ENCODE results near the gene DEFB113. TPM values are rescaled to one million over a fixed set of nuclear protein-coding genes. Genes with fewer than 3 reads are reported as not detected.
"Not testable (repeated sequence)": the region's sequence is repeated elsewhere in the genome, so short reads cannot be mapped to it uniquely, and the experiment has no call there.

The DEFB113 gene
- polyA plus RNA-seq, 3 donors from 2014 or later, result not detected

DNA sequence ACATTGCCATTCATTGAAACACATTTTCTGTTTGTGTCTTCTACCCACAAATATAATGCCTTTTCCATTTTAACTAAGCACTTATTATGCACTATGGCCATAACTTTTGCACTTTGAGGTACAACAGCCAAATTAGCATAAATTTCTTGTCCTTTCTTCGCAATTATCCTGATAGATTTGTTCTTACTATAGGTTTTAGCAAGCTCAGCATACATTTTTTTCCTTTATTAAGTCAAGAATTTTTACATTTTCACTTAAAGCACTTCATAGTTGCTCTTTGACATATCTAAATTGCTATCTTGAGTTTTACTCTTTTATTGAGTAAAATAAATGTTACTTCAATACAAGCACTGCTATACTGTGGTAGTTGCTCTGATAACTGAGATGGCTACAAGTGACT is 11.2 kb downstream of the DEFB113 start:
- no peak overlapping the region for H3K4me3 Mint-ChIP-seq

GRCh38 chr6:49955847-49956246 is 13.6 kb downstream of the DEFB113 start:
- no peak overlapping the region for H3K27ac Mint-ChIP-seq
- H3K4me3 Mint-ChIP-seq, result no peak overlapping the region
- H3K27me3 Mint-ChIP-seq (ENCODE audit: low read depth in 3 of 3), result peaks cover 0 to 2% (median 0%) of the 10 kb centered on the region in 3 donors
- H3K36me3 Mint-ChIP-seq, result no peaks in the 10 kb centered on the region
- H3K9me3 Mint-ChIP-seq, result peaks cover 4 to 36% (median 20%) of the 10 kb centered on the region in 6 donors
- no peaks in the 10 kb centered on the region for H3K4me1 Mint-ChIP-seq
- no peak for DNase-seq

More for the DNA sequence above, 11.2 kb downstream of the DEFB113 start:
- Mint-ChIP-seq H3K4me1 (no peaks in the 10 kb centered on the region), H3K9me3 (peaks cover 4 to 29% (median 19%) of the 10 kb centered on the region in 6 donors), H3K36me3 (no peaks in the 10 kb centered on the region), H3K27ac (no peak overlapping the region), H3K27me3 (ENCODE audit: low read depth in 3 of 3) (peaks cover 0 to 2% (median 0%) of the 10 kb centered on the region in 3 donors)
- DNase-seq, result no peak

DNA sequence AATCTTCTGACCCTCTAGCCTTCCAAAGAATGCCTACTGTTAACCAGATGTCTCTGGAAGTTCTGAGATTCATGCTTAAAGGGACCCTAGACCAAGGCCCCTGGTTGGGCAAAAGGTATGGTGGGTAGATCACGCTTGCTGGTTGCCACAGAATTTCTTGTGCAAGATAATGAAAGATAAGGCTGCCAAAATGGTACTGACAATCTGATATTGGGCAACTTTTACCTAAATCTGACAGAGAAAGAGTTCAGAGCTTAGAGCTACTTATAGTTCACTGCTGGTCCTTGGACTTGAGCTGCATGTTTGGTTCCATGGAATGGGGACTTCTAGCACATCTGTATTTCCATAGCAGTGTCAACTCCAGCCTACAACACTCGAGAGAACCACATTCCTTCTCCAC is 17.5 kb downstream of the DEFB113 start:
- H3K9me3 Mint-ChIP-seq, result peaks cover 5 to 32% (median 23%) of the 10 kb centered on the region in 6 donors
- no peaks in the 10 kb centered on the region for H3K4me1 Mint-ChIP-seq
- H3K27ac Mint-ChIP-seq, result no peak overlapping the region
- H3K4me3 Mint-ChIP-seq, result no peak overlapping the region
- H3K27me3 Mint-ChIP-seq (ENCODE audit: low read depth in 3 of 3), result peaks cover 0 to 2% (median 0%) of the 10 kb centered on the region in 3 donors
- no peak for DNase-seq
- H3K36me3 Mint-ChIP-seq, result no peaks in the 10 kb centered on the region

GRCh38 chr6:49950415-49950751 is 19.0 kb downstream of the DEFB113 start:
- Mint-ChIP-seq H3K27me3 (ENCODE audit: low read depth in 3 of 3) (peaks cover 0 to 2% (median 0%) of the 10 kb centered on the region in 3 donors), H3K27ac (no peak overlapping the region), H3K4me3 (no peak overlapping the region), H3K9me3 (peaks cover 6 to 31% (median 20%) of the 10 kb centered on the region in 6 donors), H3K4me1 (no peaks in the 10 kb centered on the region), H3K36me3 (no peaks in the 10 kb centered on the region)
- DNase-seq, result no peak

DNA sequence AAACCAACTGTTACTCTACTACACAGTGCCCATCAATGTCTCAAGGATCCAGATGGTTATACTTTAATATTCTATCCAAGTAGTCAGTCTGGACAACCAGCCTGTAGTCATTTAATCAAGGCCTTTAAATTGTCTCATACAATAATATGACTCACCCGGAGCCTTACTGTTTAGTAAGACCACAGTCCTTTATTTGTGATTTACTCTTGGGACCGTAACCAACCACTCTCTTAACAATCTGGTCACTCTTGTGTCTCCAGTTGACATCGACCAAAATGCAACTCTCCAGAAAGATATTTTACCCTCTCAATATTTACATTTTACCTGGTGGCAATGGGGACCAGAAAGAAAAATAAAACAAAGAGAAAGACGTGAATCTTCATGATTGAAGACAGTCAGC is 20.4 kb downstream of the DEFB113 start:
- Mint-ChIP-seq H3K27ac (no peak overlapping the region), H3K4me3 (no peak overlapping the region), H3K27me3 (ENCODE audit: low read depth in 3 of 3) (peaks cover 0 to 1% (median 0%) of the 10 kb centered on the region in 3 donors), H3K4me1 (no peaks in the 10 kb centered on the region), H3K9me3 (peaks cover 9 to 38% (median 20%) of the 10 kb centered on the region in 6 donors), H3K36me3 (no peaks in the 10 kb centered on the region)
- no peak for DNase-seq

DNA sequence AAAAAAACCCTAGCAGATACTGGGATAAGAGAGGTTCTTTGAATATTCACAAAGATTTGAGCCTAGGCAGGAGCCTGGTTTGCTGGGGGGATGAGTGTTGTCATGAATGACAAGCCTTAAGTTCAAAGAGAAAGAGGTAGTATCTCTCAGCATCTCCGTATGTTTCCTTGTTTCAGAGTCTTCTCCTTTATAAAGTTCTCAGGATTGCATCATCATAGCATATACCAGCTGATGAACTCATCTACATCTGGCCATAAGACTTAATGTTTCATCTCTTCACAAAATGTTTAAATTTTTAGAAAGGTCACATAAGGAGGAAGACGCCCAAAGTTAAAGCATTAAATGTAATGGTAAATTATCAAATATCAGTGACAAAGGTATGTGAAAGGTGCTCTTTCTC is 22.6 kb downstream of the DEFB113 start:
- DNase-seq, result no peak
- Mint-ChIP-seq H3K27me3 (ENCODE audit: low read depth in 3 of 3) (no peaks in the 10 kb centered on the region), H3K27ac (no peak overlapping the region), H3K4me3 (no peak overlapping the region), H3K36me3 (no peaks in the 10 kb centered on the region), H3K4me1 (no peaks in the 10 kb centered on the region), H3K9me3 (peaks cover 9 to 32% (median 19%) of the 10 kb centered on the region in 6 donors)

DNA sequence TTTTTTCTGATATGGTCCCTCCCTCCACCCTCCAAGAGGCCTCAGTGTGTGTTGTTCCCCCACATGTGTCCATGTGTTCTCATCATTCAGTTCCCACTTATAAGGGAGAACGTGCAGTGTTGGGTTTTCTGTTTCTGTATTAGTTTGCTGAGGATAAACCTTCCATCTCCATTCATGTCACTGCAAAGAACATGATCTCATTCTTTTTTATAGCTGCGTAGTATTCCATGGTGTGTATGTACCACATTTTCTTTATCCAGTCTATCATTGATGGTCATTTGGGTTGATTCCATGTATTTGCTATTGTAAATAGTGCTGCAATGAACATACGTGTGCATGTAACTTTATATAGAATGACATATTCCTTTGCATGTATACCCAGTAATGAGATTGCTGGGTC is 25.4 kb downstream of the DEFB113 start:
- H3K27ac Mint-ChIP-seq; H3K4me3 Mint-ChIP-seq; H3K27me3 Mint-ChIP-seq (ENCODE audit: low read depth in 3 of 3); H3K4me1 Mint-ChIP-seq; H3K36me3 Mint-ChIP-seq; DNase-seq: not testable (repeated sequence)
- H3K9me3 Mint-ChIP-seq, result peaks cover 8 to 45% (median 26%) of the 10 kb centered on the region in 6 donors

DNA sequence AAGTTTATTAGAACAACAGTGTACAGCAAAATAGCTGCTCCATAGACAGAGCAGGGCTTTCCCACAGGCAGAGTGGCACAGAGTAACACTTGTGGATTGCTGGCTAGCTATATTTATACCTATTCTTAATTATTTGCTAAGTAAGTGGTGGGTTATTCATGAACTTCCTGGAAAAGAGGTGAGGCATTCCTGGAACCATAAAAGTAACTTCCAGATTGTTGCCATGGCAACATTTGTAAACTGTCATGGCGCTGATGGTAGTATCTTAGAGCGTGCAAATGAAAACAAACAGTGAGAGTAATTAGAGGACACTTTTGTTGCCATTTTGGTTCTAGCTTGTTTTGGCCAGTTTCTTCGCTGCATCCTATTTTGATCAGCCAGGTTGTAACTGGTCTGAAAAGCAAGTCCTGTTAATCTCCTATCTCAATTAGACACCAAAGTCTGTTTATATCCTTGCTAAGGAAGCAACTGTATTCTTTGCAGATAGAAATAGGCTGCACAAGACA is 29.4 kb downstream of the DEFB113 start:
- H3K9me3 Mint-ChIP-seq, result peaks cover 3 to 36% (median 18%) of the 10 kb centered on the region in 6 donors
- no peak overlapping the region for H3K27ac Mint-ChIP-seq
- no peaks in the 10 kb centered on the region for H3K36me3 Mint-ChIP-seq
- no peaks in the 10 kb centered on the region for H3K4me1 Mint-ChIP-seq
- no peak overlapping the region for H3K4me3 Mint-ChIP-seq
- DNase-seq, result no peak
- H3K27me3 Mint-ChIP-seq (ENCODE audit: low read depth in 3 of 3), result peaks cover 0 to 2% (median 0%) of the 10 kb centered on the region in 3 donors

- Mint-ChIP-seq H3K36me3 (no peaks in the 10 kb centered on the region), H3K4me3 (no peak overlapping the region), H3K4me1 (no peaks in the 10 kb centered on the region), H3K27ac (no peak overlapping the region), H3K9me3 (peaks cover 1 to 26% (median 13%) of the 10 kb centered on the region in 6 donors), H3K27me3 (ENCODE audit: low read depth in 3 of 3) (peaks cover 0 to 2% (median 0%) of the 10 kb centered on the region in 3 donors)
- no peak for DNase-seq
Measured at GRCh38 chr6:49937811-49938210, 31.6 kb downstream of the DEFB113 start.

DNA sequence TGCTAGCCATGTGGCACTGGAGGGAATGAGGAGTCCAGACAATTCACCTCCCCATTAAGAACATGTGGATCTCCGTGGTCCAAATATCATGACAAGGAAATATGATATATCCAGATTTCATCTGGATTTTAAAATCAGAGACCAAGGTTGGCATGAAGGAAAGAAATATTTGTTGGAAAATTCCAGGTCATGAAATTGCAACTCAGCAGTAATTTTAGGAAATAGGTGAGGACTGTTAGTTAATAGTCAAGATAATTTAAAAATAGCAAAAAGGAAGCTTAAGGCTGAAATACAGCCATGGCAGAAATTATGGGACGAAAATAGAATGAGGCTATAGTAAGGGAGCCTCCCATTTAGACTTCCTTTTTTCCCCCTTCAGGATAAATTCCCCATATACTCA is 32.4 kb downstream of the DEFB113 start:
- DNase-seq, result no peak
- H3K9me3 Mint-ChIP-seq, result peaks cover 1 to 26% (median 13%) of the 10 kb centered on the region in 6 donors
- peaks cover 0 to 2% (median 0%) of the 10 kb centered on the region in 3 donors for H3K27me3 Mint-ChIP-seq (ENCODE audit: low read depth in 3 of 3)
- no peaks in the 10 kb centered on the region for H3K36me3 Mint-ChIP-seq
- no peaks in the 10 kb centered on the region for H3K4me1 Mint-ChIP-seq
- no peak overlapping the region for H3K27ac Mint-ChIP-seq
- H3K4me3 Mint-ChIP-seq, result no peak overlapping the region

- Mint-ChIP-seq H3K27ac (no peak overlapping the region), H3K9me3 (peaks cover 2 to 22% (median 11%) of the 10 kb centered on the region in 6 donors), H3K4me1 (no peaks in the 10 kb centered on the region), H3K4me3 (no peak overlapping the region), H3K27me3 (ENCODE audit: low read depth in 3 of 3) (peaks cover 0 to 2% (median 0%) of the 10 kb centered on the region in 3 donors), H3K36me3 (no peaks in the 10 kb centered on the region)
- DNase-seq, result no peak
Measured at GRCh38 chr6:49935387-49935786, 34.0 kb downstream of the DEFB113 start.

- Mint-ChIP-seq H3K4me1 (no peaks in the 10 kb centered on the region), H3K4me3 (no peak overlapping the region), H3K27me3 (ENCODE audit: low read depth in 3 of 3) (peaks cover 0 to 4% (median 0%) of the 10 kb centered on the region in 3 donors), H3K36me3 (no peaks in the 10 kb centered on the region), H3K27ac (no peak overlapping the region), H3K9me3 (peaks cover 3 to 25% (median 10%) of the 10 kb centered on the region in 6 donors)
- DNase-seq, result no peak
Measured at GRCh38 chr6:49934770-49935169, 34.7 kb downstream of the DEFB113 start.

DNA sequence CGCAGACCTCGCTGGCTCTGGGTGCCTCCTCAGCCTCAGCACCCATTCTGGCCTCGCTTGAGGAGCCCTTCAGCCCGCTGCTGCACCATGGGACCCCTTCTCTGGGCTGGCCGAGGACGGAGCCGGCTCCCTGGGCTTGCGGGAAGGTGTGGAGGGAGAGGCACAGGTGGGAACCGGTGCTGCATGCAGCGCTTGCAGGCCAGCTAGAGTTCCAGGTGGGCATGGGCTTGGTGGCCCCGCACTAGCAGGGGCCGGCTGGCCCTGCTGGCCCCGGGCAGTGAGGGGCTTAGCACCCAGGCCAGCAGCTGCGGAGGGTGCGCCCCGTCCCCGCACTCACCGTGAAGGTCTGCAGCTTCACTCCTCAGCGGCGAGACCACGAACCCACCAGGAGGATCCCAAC is 35.9 kb downstream of the DEFB113 start:
- no peak for DNase-seq
- H3K36me3 Mint-ChIP-seq, result no peaks in the 10 kb centered on the region
- no peak overlapping the region for H3K27ac Mint-ChIP-seq
- H3K4me1 Mint-ChIP-seq, result no peaks in the 10 kb centered on the region
- no peak overlapping the region for H3K4me3 Mint-ChIP-seq
- H3K9me3 Mint-ChIP-seq, result peaks cover 3 to 18% (median 6%) of the 10 kb centered on the region in 6 donors
- H3K27me3 Mint-ChIP-seq (ENCODE audit: low read depth in 3 of 3), result peaks cover 0 to 4% (median 0%) of the 10 kb centered on the region in 3 donors

DNA sequence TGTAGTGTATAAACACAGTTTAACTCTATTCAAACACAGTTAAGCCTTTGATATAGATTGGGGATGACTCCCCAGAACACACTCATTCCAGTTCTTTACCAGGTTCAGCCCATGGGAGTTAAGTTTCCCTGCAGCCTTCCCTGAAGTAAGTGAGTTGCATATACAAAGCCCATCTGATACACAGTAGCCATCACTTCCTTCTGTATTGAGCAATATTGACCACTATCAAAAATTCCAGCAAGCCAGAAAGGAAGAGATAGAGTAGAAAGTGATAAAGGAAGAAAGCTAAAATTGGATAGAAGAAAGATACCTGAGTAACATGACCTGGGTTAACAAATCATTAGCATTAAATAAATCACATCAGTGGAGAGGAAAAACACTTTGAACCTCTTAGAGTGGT is 40.1 kb downstream of the DEFB113 start:
- H3K36me3 Mint-ChIP-seq, result no peaks in the 10 kb centered on the region
- H3K9me3 Mint-ChIP-seq, result peaks cover 5 to 30% (median 10%) of the 10 kb centered on the region in 6 donors
- no peak overlapping the region for H3K4me3 Mint-ChIP-seq
- peaks cover 0 to 2% (median 0%) of the 10 kb centered on the region in 3 donors for H3K27me3 Mint-ChIP-seq (ENCODE audit: low read depth in 3 of 3)
- no peak overlapping the region for H3K27ac Mint-ChIP-seq
- H3K4me1 Mint-ChIP-seq, result no peaks in the 10 kb centered on the region
- no peak for DNase-seq

GRCh38 chr6:49923826-49924225 is 45.6 kb downstream of the DEFB113 start:
- Mint-ChIP-seq H3K27me3 (ENCODE audit: low read depth in 3 of 3) (no peaks in the 10 kb centered on the region), H3K9me3 (peaks cover 8 to 26% (median 14%) of the 10 kb centered on the region in 6 donors), H3K36me3 (no peaks in the 10 kb centered on the region), H3K27ac (no peak overlapping the region), H3K4me1 (no peaks in the 10 kb centered on the region), H3K4me3 (no peak overlapping the region)
- DNase-seq, result no peak
